Activated CD4-positive, alpha-beta memory T cell treated with anti-CD3 and anti-CD28 coated beads, Interleukin-2, amount 10 ng/mL, durations not matched to agents 7 days and 5 days (primary cell): ENCODE results near the gene ERC1. TPM values are rescaled to one million over a fixed set of nuclear protein-coding genes. Genes with fewer than 3 reads are reported as not detected.

Experiments used
- CTCF ChIA-PET: fragments of 350-600 bp; sonication (Branson Sonifier 250); formaldehyde crosslinking; loops from one replicate; lab custom pipeline; 2021; ENCODE audit warnings: antibody characterized with exemption, inconsistent platforms; lab: Charles Lee
- POLR2A ChIA-PET: fragments of 350-600 bp; sonication (Branson Sonifier 250); formaldehyde crosslinking; loops from one replicate; lab custom pipeline; 2021; ENCODE audit warnings: antibody characterized with exemption; lab: Charles Lee
- DNase-seq: peaks from one replicate; pipeline ENCODE4 v3.0.0-alpha.2; 2020
- H3K27ac Mint-ChIP-seq: one replicate; pipeline ENCODE4 v1.8.0; 2021; ENCODE audit warnings: mild to moderate bottlenecking, mixed read lengths
- H3K27me3 Mint-ChIP-seq: one replicate; pipeline ENCODE4 v1.8.0; 2021; ENCODE audit warnings: mixed read lengths
- H3K36me3 Mint-ChIP-seq: one replicate; pipeline ENCODE4 v1.8.0; 2021; ENCODE audit warnings: low read depth, mixed read lengths
- H3K4me1 Mint-ChIP-seq: one replicate; pipeline ENCODE4 v1.8.0; 2021; ENCODE audit warnings: mixed read lengths
- H3K4me3 Mint-ChIP-seq: one replicate; pipeline ENCODE4 v1.8.0; 2021; ENCODE audit warnings: mild to moderate bottlenecking, mixed read lengths
- H3K9me3 Mint-ChIP-seq: one replicate; pipeline ENCODE4 v1.8.0; 2021; ENCODE audit warnings: mixed read lengths
- total RNA-seq, 2 experiments: library from RNA; stranded (reverse); gene quantifications; one replicate each; pipeline ENCODE4 v1.2.3, GENCODE V29; 2021

The ERC1 gene
- total RNA-seq, 2 experiments from 2014 or later, result 33.5 to 37.9 TPM

DNA sequence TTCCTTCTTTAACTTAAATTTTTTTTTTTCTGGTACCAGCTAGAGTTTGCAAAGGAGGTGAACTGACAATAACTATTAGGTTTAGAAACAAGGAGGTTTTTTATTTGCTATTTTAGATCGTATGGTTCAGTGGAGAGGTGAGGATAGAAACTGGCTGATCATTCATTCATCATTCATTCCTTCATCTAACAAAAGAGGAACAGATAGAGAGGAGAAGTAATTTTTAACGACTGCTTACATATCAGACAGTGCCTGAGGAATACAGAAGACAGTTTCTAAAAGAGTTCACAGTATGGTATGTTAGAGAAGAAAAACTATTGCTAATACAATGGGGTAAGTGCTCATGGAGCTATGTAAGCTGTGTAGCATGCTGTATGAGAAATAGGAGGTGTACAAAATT, 111.1 kb downstream of the ERC1 start:
- Mint-ChIP-seq H3K36me3 (peaks cover 2% of the 10 kb centered on the region), H3K4me3 (no peak overlapping the region), H3K27me3 (no peaks in the 10 kb centered on the region), H3K27ac (no peak overlapping the region), H3K4me1 (peaks cover 27% of the 10 kb centered on the region), H3K9me3 (no peaks in the 10 kb centered on the region)
- DNase-seq, result no peak
- ChIA-PET CTCF (interaction anchor here (0.6 to 4.2 kb wide), 3 partner anchors 9 to 481 kb away, joined by 3 to 29 read pairs (median 6); no protein-coding TSS in a partner anchor), POLR2A (no interaction called here)

DNA sequence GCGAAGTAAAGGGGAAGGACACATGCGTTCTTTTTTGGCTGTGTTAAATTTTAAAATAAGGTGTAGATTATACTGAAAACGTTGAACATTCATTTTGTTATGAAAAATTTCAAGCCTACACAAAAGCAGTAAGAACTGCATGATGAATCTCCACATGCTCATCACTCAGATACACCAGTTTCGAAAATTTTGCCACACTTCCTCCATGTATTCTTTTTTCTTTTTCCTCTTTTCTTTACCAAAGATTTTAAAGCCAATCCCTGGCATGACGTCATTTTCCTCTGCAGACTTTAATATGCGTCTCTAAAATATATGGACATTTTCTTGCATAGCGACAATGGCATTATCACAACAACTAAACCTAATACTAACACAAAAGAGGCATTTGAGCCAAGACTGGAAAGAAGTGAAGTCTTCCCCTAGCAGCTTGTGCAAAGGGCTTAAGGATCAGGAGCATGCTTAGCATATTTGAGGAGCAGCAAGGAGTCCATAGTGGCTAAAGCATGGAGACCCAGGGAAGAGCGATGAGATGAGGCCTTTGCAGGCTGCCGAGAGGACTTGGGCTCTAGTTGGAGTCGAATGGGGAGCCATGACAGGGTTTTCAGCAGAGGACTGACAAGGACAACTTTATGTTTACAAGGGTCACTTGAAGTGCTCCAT, 111.9 kb downstream of the ERC1 start:
- no peak for DNase-seq
- H3K27ac Mint-ChIP-seq, result no peak overlapping the region
- POLR2A ChIA-PET, result no interaction called here
- CTCF ChIA-PET, result interaction anchor here (1.6 to 4.2 kb wide), 2 partner anchors 10 to 15 kb away, joined by 6 to 29 read pairs; no protein-coding TSS in a partner anchor
- peaks cover 5% of the 10 kb centered on the region for H3K36me3 Mint-ChIP-seq
- H3K9me3 Mint-ChIP-seq, result no peaks in the 10 kb centered on the region
- H3K27me3 Mint-ChIP-seq, result no peaks in the 10 kb centered on the region
- no peak overlapping the region for H3K4me3 Mint-ChIP-seq
- H3K4me1 Mint-ChIP-seq, result peaks cover 34% of the 10 kb centered on the region

- Mint-ChIP-seq H3K9me3 (no peaks in the 10 kb centered on the region), H3K36me3 (peaks cover 5% of the 10 kb centered on the region), H3K27ac (no peak overlapping the region), H3K4me1 (peaks cover 30% of the 10 kb centered on the region), H3K27me3 (no peaks in the 10 kb centered on the region), H3K4me3 (no peak overlapping the region)
- POLR2A ChIA-PET, result interaction anchor here (0.6 kb wide), 1 partner anchor 506 kb away, joined by 3 read pairs; no protein-coding TSS in a partner anchor
- no peak for DNase-seq
- CTCF ChIA-PET, result interaction anchor here (1.3 to 4.2 kb wide), 4 partner anchors 11 to 480 kb away, joined by 3 to 29 read pairs (median 6); partner anchors contain the start of gene ERC1
Measured at GRCh38 chr12:1103632-1104031, 112.6 kb downstream of the ERC1 start.

GRCh38 chr12:1104088-1104800, 113.2 kb downstream of the ERC1 start:
- Mint-ChIP-seq H3K9me3 (no peaks in the 10 kb centered on the region), H3K4me1 (peaks cover 26% of the 10 kb centered on the region), H3K27me3 (no peaks in the 10 kb centered on the region), H3K36me3 (peaks cover 5% of the 10 kb centered on the region), H3K27ac (no peak overlapping the region), H3K4me3 (no peak overlapping the region)
- no peak for DNase-seq
- ChIA-PET POLR2A (interaction anchor here (0.6 to 1.4 kb wide), 3 partner anchors 113 to 506 kb away, joined by 3 to 5 read pairs (median 3); no protein-coding TSS in a partner anchor), CTCF (interaction anchor here (1.3 to 4.2 kb wide), 4 partner anchors 12 to 479 kb away, joined by 3 to 29 read pairs (median 6); partner anchors contain the start of gene ERC1)

GRCh38 chr12:1107669-1108068, 116.6 kb downstream of the ERC1 start:
- DNase-seq, result no peak
- ChIA-PET POLR2A (interaction anchor here (1.9 kb wide), 1 partner anchor 11 kb away, joined by 4 read pairs; no protein-coding TSS in a partner anchor), CTCF (interaction anchor here (1.1 to 2.8 kb wide), 2 partner anchors 10 to 15 kb away, joined by 3 to 15 read pairs; no protein-coding TSS in a partner anchor)
- peaks cover 22% of the 10 kb centered on the region for H3K4me1 Mint-ChIP-seq
- no peaks in the 10 kb centered on the region for H3K27me3 Mint-ChIP-seq
- no peaks in the 10 kb centered on the region for H3K9me3 Mint-ChIP-seq
- H3K4me3 Mint-ChIP-seq, result no peak overlapping the region
- H3K36me3 Mint-ChIP-seq, result peaks cover 5% of the 10 kb centered on the region
- H3K27ac Mint-ChIP-seq, result no peak overlapping the region

- H3K9me3 Mint-ChIP-seq, result no peaks in the 10 kb centered on the region
- H3K27me3 Mint-ChIP-seq, result no peaks in the 10 kb centered on the region
- CTCF ChIA-PET, result interaction anchor here (1.1 to 2.8 kb wide), 3 partner anchors 9 to 475 kb away, joined by 3 to 15 read pairs (median 4); no protein-coding TSS in a partner anchor
- DNase-seq, result no peak
- peaks cover 19% of the 10 kb centered on the region for H3K4me1 Mint-ChIP-seq
- H3K27ac Mint-ChIP-seq, result no peak overlapping the region
- H3K36me3 Mint-ChIP-seq, result peaks cover 5% of the 10 kb centered on the region
- POLR2A ChIA-PET, result interaction anchor here (1.9 kb wide), 1 partner anchor 10 kb away, joined by 4 read pairs; no protein-coding TSS in a partner anchor
- H3K4me3 Mint-ChIP-seq, result no peak overlapping the region
Measured at GRCh38 chr12:1108276-1108675, 117.3 kb downstream of the ERC1 start.

- H3K4me3 Mint-ChIP-seq, result no peak overlapping the region
- H3K27me3 Mint-ChIP-seq, result no peaks in the 10 kb centered on the region
- H3K36me3 Mint-ChIP-seq, result no peaks in the 10 kb centered on the region
- H3K27ac Mint-ChIP-seq, result no peak overlapping the region
- CTCF ChIA-PET, result interaction anchor here (1.3 to 6.0 kb wide), 2 partner anchors 322 to 465 kb away, joined by 4 to 205 read pairs; no protein-coding TSS in a partner anchor
- POLR2A ChIA-PET, result no interaction called here
- H3K9me3 Mint-ChIP-seq, result no peaks in the 10 kb centered on the region
- no peak for DNase-seq
- peaks cover 11% of the 10 kb centered on the region for H3K4me1 Mint-ChIP-seq
Measured at GRCh38 chr12:1115484-1116231, 124.6 kb downstream of the ERC1 start.

GRCh38 chr12:1117371-1117770, 126.3 kb downstream of the ERC1 start:
- ChIA-PET CTCF (interaction anchor here (0.5 to 6.0 kb wide), 76 partner anchors 8 to 665 kb away, joined by 3 to 205 read pairs (median 5); partner anchors contain the start of gene RAD52), POLR2A (interaction anchor here (0.5 to 1.7 kb wide), 7 partner anchors 17 to 630 kb away, joined by 3 to 19 read pairs (median 3); no protein-coding TSS in a partner anchor)
- no peak for DNase-seq
- H3K27me3 Mint-ChIP-seq, result no peaks in the 10 kb centered on the region
- peaks cover 11% of the 10 kb centered on the region for H3K4me1 Mint-ChIP-seq
- H3K27ac Mint-ChIP-seq, result no peak overlapping the region
- H3K4me3 Mint-ChIP-seq, result no peak overlapping the region
- H3K36me3 Mint-ChIP-seq, result no peaks in the 10 kb centered on the region
- no peaks in the 10 kb centered on the region for H3K9me3 Mint-ChIP-seq

DNA sequence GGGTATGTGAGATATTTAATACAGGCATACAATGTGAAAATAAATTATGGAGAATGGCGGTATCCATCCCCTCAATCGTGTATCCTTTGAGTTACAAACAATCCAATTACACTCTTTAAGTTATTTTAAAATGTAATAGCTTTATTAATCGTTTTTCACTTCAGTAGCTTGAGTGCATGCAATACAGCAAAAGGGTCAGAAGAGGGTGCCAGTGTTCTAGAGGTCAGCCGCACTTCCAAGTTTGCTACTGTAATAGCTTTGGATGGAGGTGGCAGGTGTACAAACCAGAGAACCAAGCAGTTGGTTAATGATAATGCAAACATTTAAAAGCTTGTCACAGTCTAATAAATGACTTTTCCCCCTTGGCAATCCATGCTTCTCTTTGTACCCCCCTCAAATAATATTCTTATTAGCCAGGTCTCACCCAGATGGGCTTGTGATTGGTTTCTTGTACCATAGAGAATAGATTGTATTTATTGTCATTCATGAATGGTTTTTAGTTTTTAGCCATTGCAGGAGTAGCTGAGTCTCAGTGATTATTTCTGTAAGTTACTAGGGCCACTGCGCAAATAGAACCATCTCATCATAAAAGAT, 127.0 kb downstream of the ERC1 start:
- H3K36me3 Mint-ChIP-seq, result no peaks in the 10 kb centered on the region
- H3K4me1 Mint-ChIP-seq, result peaks cover 18% of the 10 kb centered on the region
- no peak overlapping the region for H3K4me3 Mint-ChIP-seq
- peak; percentile 74 for DNase-seq
- H3K27ac Mint-ChIP-seq, result no peak overlapping the region
- H3K9me3 Mint-ChIP-seq, result no peaks in the 10 kb centered on the region
- CTCF ChIA-PET, result interaction anchor here (0.5 to 6.0 kb wide), 82 partner anchors 8 to 665 kb away, joined by 3 to 205 read pairs (median 4); partner anchors contain the start of gene RAD52
- no peaks in the 10 kb centered on the region for H3K27me3 Mint-ChIP-seq
- POLR2A ChIA-PET, result interaction anchor here (0.7 to 1.7 kb wide), 9 partner anchors 10 to 488 kb away, joined by 3 to 19 read pairs (median 3); no protein-coding TSS in a partner anchor

DNA sequence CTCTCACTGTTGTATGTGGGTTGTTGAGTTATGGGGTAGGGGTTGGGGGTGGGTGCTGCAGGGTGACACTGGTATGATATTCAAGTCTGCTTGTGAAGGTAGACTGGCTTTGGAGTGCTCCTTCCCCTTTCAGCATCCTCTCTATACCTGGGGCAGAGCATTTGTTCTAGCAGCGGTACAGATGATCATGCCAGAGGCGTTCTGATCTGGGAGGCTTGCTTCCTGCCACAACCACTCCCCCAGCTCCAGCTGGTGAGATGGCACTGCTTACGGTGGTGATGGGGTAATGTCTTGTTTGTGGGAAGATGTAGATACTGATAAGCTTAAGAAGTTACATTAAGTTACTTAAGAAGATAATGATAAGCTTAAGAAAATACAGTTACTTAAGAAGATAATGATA, 131.8 kb downstream of the ERC1 start:
- POLR2A ChIA-PET, result no interaction called here

DNA sequence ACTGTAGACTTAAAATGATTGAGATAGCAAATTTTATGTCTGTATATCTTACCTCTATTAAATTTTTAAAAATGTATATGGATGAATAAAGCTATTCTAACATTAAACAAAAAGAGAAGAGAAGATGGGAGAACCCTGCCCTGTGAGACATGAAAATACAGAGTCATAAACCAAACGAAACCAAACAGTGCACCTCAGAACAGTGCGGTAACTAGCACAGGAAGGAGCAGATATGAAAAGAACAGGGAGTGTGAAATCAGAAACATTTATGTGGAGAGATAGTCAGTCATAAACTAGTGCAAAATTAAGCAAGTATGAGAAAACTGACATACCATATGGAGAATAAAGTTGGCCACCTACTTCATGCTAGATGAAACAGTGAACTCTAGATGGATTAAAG, 135.1 kb downstream of the ERC1 start:
- POLR2A ChIA-PET, result interaction anchor here (0.6 to 1.0 kb wide), 2 partner anchors 348 to 469 kb away, joined by 3 read pairs; partner anchors contain the start of gene FBXL14
- Mint-ChIP-seq H3K27me3 (no peaks in the 10 kb centered on the region), H3K4me1 (peaks cover 26% of the 10 kb centered on the region), H3K27ac (no peak overlapping the region), H3K9me3 (no peaks in the 10 kb centered on the region), H3K36me3 (no peaks in the 10 kb centered on the region), H3K4me3 (no peak overlapping the region)
- DNase-seq, result peak; percentile 28
- CTCF ChIA-PET, result interaction anchor here (0.9 to 1.6 kb wide), 2 partner anchors 8 to 477 kb away, joined by 3 to 10 read pairs; no protein-coding TSS in a partner anchor

More for the DNA sequence above, 131.8 kb downstream of the ERC1 start:
- Mint-ChIP-seq H3K4me1 (peaks cover 19% of the 10 kb centered on the region), H3K36me3 (no peaks in the 10 kb centered on the region), H3K27me3 (no peaks in the 10 kb centered on the region), H3K27ac (no peak overlapping the region), H3K9me3 (no peaks in the 10 kb centered on the region), H3K4me3 (no peak overlapping the region)
- peak; percentile 52 for DNase-seq
- CTCF ChIA-PET, result interaction anchor here (0.9 to 1.8 kb wide), 2 partner anchors 9 to 470 kb away, joined by 3 to 5 read pairs; no protein-coding TSS in a partner anchor
